ENCODE results near the gene GPR12.

DNA sequence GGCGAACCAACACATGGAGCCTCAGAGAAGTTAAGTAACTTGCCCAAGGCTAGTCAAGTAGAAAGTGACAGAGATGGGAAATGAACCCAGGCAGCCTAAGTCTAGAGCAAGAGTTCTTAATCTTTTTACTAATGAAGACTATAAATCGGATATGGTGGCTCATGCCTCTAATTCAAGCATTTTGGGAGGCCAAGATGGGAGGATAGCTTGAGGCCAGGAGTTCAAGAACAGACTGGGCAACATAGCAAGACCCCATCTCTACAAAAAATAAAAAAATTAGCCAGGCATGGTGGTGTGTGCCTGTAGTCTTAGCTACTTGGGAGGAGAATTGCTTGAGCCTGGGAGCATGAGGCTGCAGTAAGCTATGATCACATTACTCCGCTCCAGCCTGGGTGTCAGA, 10.7 kb downstream of the GPR12 start:
- TF ChIP-seq POLR2AphosphoS5 (IDR thresholded peaks at IDR 0.05; ENCODE audit: low read depth, low read length) = no peak
- TF ChIP-seq TAF1 (IDR thresholded peaks at IDR 0.05; ENCODE audit: borderline replicate concordance, insufficient read depth, low read length) = no peak
- TF ChIP-seq, protein P1, sequence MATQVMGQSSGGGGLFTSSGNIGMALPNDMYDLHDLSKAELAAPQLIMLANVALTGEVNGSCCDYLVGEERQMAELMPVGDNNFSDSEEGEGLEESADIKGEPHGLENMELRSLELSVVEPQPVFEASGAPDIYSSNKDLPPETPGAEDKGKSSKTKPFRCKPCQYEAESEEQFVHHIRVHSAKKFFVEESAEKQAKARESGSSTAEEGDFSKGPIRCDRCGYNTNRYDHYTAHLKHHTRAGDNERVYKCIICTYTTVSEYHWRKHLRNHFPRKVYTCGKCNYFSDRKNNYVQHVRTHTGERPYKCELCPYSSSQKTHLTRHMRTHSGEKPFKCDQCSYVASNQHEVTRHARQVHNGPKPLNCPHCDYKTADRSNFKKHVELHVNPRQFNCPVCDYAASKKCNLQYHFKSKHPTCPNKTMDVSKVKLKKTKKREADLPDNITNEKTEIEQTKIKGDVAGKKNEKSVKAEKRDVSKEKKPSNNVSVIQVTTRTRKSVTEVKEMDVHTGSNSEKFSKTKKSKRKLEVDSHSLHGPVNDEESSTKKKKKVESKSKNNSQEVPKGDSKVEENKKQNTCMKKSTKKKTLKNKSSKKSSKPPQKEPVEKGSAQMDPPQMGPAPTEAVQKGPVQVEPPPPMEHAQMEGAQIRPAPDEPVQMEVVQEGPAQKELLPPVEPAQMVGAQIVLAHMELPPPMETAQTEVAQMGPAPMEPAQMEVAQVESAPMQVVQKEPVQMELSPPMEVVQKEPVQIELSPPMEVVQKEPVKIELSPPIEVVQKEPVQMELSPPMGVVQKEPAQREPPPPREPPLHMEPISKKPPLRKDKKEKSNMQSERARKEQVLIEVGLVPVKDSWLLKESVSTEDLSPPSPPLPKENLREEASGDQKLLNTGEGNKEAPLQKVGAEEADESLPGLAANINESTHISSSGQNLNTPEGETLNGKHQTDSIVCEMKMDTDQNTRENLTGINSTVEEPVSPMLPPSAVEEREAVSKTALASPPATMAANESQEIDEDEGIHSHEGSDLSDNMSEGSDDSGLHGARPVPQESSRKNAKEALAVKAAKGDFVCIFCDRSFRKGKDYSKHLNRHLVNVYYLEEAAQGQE (IDR thresholded peaks at IDR 0.05; ENCODE audit: insufficient read depth in 1 of 2, low read depth in 2 of 2, low read length in 2 of 2) = no peak

All from PFSK-1 (cell line).